ENCODE data around the gene CLEC7A.

The CLEC7A gene

DNA sequence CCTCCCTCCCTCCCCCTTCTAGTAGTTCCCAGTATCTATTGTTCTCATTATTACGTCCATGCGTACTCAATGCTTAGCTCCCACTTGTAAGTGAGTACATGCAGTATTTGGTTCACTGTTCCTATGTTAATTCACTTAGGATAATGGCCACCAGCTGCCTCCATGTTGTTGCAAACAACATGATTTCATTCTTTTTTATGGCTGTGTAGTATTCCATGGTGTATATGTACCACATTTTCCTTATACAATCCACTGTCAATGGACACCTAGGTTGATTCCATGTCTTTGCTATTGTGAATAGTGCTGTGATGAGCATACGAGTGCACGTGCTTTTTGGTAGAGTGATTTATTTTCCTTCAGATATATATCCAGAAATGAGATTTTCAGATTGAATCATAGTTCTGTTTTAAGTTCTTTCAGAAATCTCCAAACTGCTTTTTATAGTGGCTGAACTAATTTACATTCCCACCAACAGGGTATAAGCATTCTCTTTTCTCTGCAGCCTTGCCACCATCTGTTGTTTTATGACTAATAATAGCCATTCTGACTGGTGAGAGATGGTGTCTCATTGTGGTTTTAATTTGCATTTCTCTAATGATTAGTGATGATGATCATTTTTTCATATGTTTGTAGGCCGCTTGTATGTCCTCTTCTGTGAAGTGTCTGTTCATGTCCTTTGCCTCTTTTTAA, 17.9 kb upstream of the CLEC7A start:
- H3K4me2 ChIP-seq (ENCODE audit: low read length) = no peak overlapping the region
- no peak overlapping the region for H2AFZ ChIP-seq
- H3K27ac ChIP-seq = no peak overlapping the region
- no peaks in the 10 kb centered on the region for H3K27me3 ChIP-seq (ENCODE audit: control insufficient read depth, insufficient read depth, low read length)
- H3K79me2 ChIP-seq = no peaks in the 10 kb centered on the region
- TF ChIP-seq, protein P1, sequence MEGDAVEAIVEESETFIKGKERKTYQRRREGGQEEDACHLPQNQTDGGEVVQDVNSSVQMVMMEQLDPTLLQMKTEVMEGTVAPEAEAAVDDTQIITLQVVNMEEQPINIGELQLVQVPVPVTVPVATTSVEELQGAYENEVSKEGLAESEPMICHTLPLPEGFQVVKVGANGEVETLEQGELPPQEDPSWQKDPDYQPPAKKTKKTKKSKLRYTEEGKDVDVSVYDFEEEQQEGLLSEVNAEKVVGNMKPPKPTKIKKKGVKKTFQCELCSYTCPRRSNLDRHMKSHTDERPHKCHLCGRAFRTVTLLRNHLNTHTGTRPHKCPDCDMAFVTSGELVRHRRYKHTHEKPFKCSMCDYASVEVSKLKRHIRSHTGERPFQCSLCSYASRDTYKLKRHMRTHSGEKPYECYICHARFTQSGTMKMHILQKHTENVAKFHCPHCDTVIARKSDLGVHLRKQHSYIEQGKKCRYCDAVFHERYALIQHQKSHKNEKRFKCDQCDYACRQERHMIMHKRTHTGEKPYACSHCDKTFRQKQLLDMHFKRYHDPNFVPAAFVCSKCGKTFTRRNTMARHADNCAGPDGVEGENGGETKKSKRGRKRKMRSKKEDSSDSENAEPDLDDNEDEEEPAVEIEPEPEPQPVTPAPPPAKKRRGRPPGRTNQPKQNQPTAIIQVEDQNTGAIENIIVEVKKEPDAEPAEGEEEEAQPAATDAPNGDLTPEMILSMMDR (IDR thresholded peaks at IDR 0.05) = no peak
- no peaks in the 10 kb centered on the region for H3K4me1 ChIP-seq
- H3K9ac ChIP-seq = no peak overlapping the region
- H3K9me3 ChIP-seq (ENCODE audit: control insufficient read depth, low read length) = no peaks in the 10 kb centered on the region
- H3K36me3 ChIP-seq (ENCODE audit: control insufficient read depth, insufficient read depth, low read length) = no peaks in the 10 kb centered on the region
- H3K4me3 ChIP-seq (ENCODE audit: low read depth, low read length) = no peak overlapping the region

DNA sequence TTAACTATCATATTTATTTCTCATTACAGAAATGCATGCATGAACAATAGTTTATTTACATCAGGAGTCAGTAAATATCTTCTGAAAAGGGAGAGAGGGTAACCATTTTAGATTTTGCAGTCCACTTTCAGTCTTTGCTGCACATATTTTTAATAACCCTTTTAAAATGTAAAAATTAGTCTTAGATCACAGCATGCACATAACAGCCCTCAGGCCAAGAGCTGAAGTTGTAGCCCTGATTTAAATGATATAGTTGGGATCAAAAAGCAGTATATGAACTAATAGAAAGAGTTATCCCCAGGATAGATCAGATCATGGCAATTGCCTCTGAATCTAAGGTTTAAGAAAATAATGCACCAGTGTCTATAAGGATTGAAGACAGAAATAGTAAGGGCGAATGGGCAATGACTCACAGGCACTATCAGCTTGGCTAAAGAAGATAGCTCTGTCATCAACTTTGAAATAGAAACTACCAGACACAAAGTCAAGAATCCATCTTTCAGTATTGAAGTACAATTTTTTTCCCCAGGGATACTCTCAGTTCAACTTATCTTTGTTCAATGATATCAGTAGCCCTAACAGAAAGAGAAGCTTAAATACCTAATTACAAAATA, 13.1 kb upstream of the CLEC7A start:
- no peaks in the 10 kb centered on the region for H3K36me3 ChIP-seq (ENCODE audit: control insufficient read depth, insufficient read depth, low read length)
- no peaks in the 10 kb centered on the region for H3K9me3 ChIP-seq (ENCODE audit: control insufficient read depth, low read length)
- no peak overlapping the region for H3K4me2 ChIP-seq (ENCODE audit: low read length)
- no peaks in the 10 kb centered on the region for H3K79me2 ChIP-seq
- no peak overlapping the region for H3K9ac ChIP-seq
- no peaks in the 10 kb centered on the region for H3K4me1 ChIP-seq
- no peak overlapping the region for H3K27ac ChIP-seq
- no peaks in the 10 kb centered on the region for H3K27me3 ChIP-seq (ENCODE audit: control insufficient read depth, insufficient read depth, low read length)
- H2AFZ ChIP-seq = no peak overlapping the region
- TF ChIP-seq, protein P1 (IDR thresholded peaks at IDR 0.05) = no peak
- H3K4me3 ChIP-seq (ENCODE audit: low read depth, low read length) = no peak overlapping the region

GRCh38 chr12:10140001-10140400, 10.0 kb upstream of the CLEC7A start:
- H2AFZ ChIP-seq = no peak overlapping the region
- H3K79me2 ChIP-seq = no peaks in the 10 kb centered on the region
- no peaks in the 10 kb centered on the region for H3K36me3 ChIP-seq (ENCODE audit: control insufficient read depth, insufficient read depth, low read length)
- no peaks in the 10 kb centered on the region for H3K9me3 ChIP-seq (ENCODE audit: control insufficient read depth, low read length)
- TF ChIP-seq, protein P1 (IDR thresholded peaks at IDR 0.05) = peak; percentile 28
- H3K27me3 ChIP-seq (ENCODE audit: control insufficient read depth, insufficient read depth, low read length) = no peaks in the 10 kb centered on the region
- H3K4me1 ChIP-seq = no peaks in the 10 kb centered on the region
- H3K4me2 ChIP-seq (ENCODE audit: low read length) = no peak overlapping the region
- no peak overlapping the region for H3K27ac ChIP-seq
- H3K9ac ChIP-seq = no peak overlapping the region
- no peak overlapping the region for H3K4me3 ChIP-seq (ENCODE audit: low read depth, low read length)

DNA sequence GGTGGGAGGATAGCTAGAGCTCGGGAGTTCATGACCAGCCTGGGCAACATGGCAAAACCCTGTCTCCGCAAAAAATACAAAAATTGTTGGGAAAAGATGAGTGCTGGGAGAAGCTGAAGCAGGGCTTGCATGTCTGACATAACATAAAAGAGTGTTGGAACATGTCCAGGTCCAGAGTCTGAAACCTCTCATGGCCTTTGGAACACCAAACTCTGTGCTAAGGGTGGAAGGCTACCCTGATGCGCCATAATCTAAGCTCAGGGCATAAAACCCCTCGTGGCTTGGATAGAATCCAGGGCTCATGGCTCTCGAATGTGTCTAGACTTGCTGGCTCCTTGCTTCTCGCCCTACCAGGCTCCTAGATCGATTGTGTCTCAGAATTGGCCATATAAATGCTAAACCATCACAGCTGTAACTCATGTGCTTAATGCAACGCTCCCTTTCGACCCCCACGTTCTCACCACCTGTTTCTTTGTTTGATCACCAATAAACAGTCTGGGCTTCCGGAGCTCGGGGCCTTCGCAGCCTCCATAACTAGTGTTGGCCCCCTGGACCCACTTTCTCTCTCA, 6.7 kb upstream of the CLEC7A start:
- Histone ChIP-seq H3K9ac (no peak overlapping the region), H3K36me3 (ENCODE audit: control insufficient read depth, insufficient read depth, low read length) (no peaks in the 10 kb centered on the region), H3K4me2 (ENCODE audit: low read length) (no peak overlapping the region), H3K9me3 (ENCODE audit: control insufficient read depth, low read length) (no peaks in the 10 kb centered on the region), H2AFZ (no peak overlapping the region), H3K4me3 (ENCODE audit: low read depth, low read length) (no peak overlapping the region), H3K27ac (no peak overlapping the region), H3K27me3 (ENCODE audit: control insufficient read depth, insufficient read depth, low read length) (no peaks in the 10 kb centered on the region), H3K4me1 (no peaks in the 10 kb centered on the region), H3K79me2 (no peaks in the 10 kb centered on the region)
- TF ChIP-seq, protein P1 (IDR thresholded peaks at IDR 0.05) = no peak
